SK-N-SH (cell line): Measurements from ENCODE around the gene TRDMT1. TPM values are rescaled to one million over a fixed set of nuclear protein-coding genes. Genes with fewer than 3 reads are reported as not detected.

ENCODE experiments used
- CTCF ChIA-PET: fragments of 300-600, 350-600 bp; formaldehyde crosslinking; extraction: SDS; loops from one replicate; lab custom pipeline; 2021; lab: Yijun Ruan, JAX
- POLR2A ChIA-PET: fragments of 350-600 bp; sonication (Branson Sonifier 250); formaldehyde crosslinking; extraction: SDS; loops from one replicate; lab custom pipeline; 2020; ENCODE audit warnings: antibody characterized with exemption, inconsistent platforms; lab: Yijun Ruan, JAX
- DNase-seq: peaks from one replicate; pipeline ENCODE4 v3.0.0; 2012
- H2AFZ ChIP-seq: fragments of 200-600 bp; sonication (generic); 2 replicates; pipeline ENCODE4 v1.8.1; 2016; ENCODE audit warnings: antibody characterized with exemption, mild to moderate bottlenecking, low read depth
- H3F3A ChIP-seq: fragments of 200-600 bp; sonication (generic); replicated peaks from 2 replicates; pipeline ENCODE3; 2016; ENCODE audit warnings: antibody characterized with exemption, mild to moderate bottlenecking; ENCODE audit not compliant: insufficient read depth
- H3K27ac ChIP-seq, 2 experiments: fragments of 200-500 bp in 1 of 2; fragments of 200-600 bp in 1 of 2; sonication (Bioruptor generic) in 1 of 2; sonication (generic), shearing (Covaris generic) in 1 of 2; 2 replicates each; pipeline versions ENCODE4 v1.5.1 to v1.6.1; 2014 to 2016; ENCODE audit warnings: low read depth in 2 of 2, inconsistent platforms in 1 of 2, low read length in 1 of 2, mild to moderate bottlenecking in 1 of 2, mixed read lengths in 1 of 2
- H3K27me3 ChIP-seq: fragments of 200-600 bp; sonication (generic), shearing (Covaris generic); 2 replicates; pipeline ENCODE4 v1.6.1; 2016; ENCODE audit warnings: mixed run types; ENCODE audit not compliant: insufficient read depth
- H3K36me3 ChIP-seq, 2 experiments: fragments of 200-500 bp in 1 of 2; fragments of 200-600 bp in 1 of 2; sonication (Bioruptor generic) in 1 of 2; sonication (generic) in 1 of 2; replicated peaks in 1 of 2; 2 replicates each; pipeline versions ENCODE3 to v1.5.1; 2014 to 2016; ENCODE audit warnings: low read length in 1 of 2, mild to moderate bottlenecking in 1 of 2; ENCODE audit not compliant: insufficient read depth in 2 of 2, control insufficient read depth in 1 of 2
- H3K4me1 ChIP-seq, 2 experiments: fragments of 200-500 bp in 1 of 2; fragments of 200-600 bp in 1 of 2; sonication (Bioruptor generic) in 1 of 2; sonication (generic), shearing (Covaris generic) in 1 of 2; 2 replicates each; pipeline versions ENCODE4 v1.5.1 to v1.6.1; 2014 to 2016; ENCODE audit warnings: low read depth in 1 of 2, low read length in 1 of 2, mixed run types in 1 of 2; ENCODE audit not compliant: insufficient read depth in 2 of 2, control insufficient read depth in 1 of 2
- H3K4me2 ChIP-seq: fragments of 200-600 bp; sonication (generic), shearing (Covaris generic); 2 replicates; pipeline ENCODE4 v1.6.1; 2017; ENCODE audit warnings: mixed run types
- H3K4me3 ChIP-seq, 2 experiments: fragments of 200-500 bp in 1 of 2; fragments of 200-600 bp in 1 of 2; sonication (Bioruptor generic) in 1 of 2; sonication (generic), shearing (Covaris generic) in 1 of 2; 2 replicates each; pipeline versions ENCODE4 v1.5.1 to v1.8.1; 2014 to 2016; ENCODE audit warnings: low read depth in 2 of 2, inconsistent platforms in 1 of 2, low read length in 1 of 2, mild to moderate bottlenecking in 1 of 2, mixed read lengths in 1 of 2, moderate library complexity in 1 of 2
- H3K79me2 ChIP-seq: fragments of 200-600 bp; sonication (generic); 2 replicates; pipeline ENCODE4 v1.8.1; 2017; ENCODE audit warnings: mild to moderate bottlenecking; ENCODE audit not compliant: insufficient read depth
- H3K9ac ChIP-seq: fragments of 200-600 bp; sonication (generic); 2 replicates; pipeline ENCODE4 v1.6.1; 2017; ENCODE audit warnings: mixed run types
- H3K9me2 ChIP-seq: fragments of 200-600 bp; sonication (generic); 2 replicates; pipeline ENCODE4 v1.6.1; 2017; ENCODE audit warnings: mixed run types
- H3K9me3 ChIP-seq: fragments of 200-600 bp; sonication (generic); 2 replicates; pipeline ENCODE4 v1.6.1; 2017; ENCODE audit warnings: mixed run types, mild to moderate bottlenecking, moderate library complexity
- H4K20me1 ChIP-seq: fragments of 200-600 bp; sonication (generic); 2 replicates; pipeline ENCODE4 v1.6.1; 2017; ENCODE audit warnings: mild to moderate bottlenecking, mixed run types; ENCODE audit not compliant: insufficient read depth
- CTCF ChIP-seq: fragments of 200-600 bp; sonication (generic); IDR thresholded peaks from 2 replicates; pipeline ENCODE4 v1.6.1; 2017; ENCODE audit warnings: antibody characterized with exemption, mild to moderate bottlenecking, moderate library complexity
- EP300 ChIP-seq, 2 experiments: IDR thresholded peaks; 2 replicates each; pipeline versions ENCODE4 v1.4.0 to v1.6.1; 2012; ENCODE audit warnings: borderline replicate concordance in 1 of 2, low read depth in 1 of 2, low read length in 1 of 2
- EZH2phosphoT487 ChIP-seq: fragments of 200-600 bp; sonication (generic); IDR thresholded peaks from 2 replicates; pipeline ENCODE4 v1.6.1; 2017; ENCODE audit warnings: low read depth, mixed run types, mild to moderate bottlenecking, antibody characterized with exemption, moderate library complexity, borderline replicate concordance
- FOSL2 ChIP-seq: IDR thresholded peaks from 2 replicates; pipeline ENCODE4 v1.4.0; 2012; ENCODE audit warnings: low read depth, mild to moderate bottlenecking, moderate library complexity, borderline replicate concordance
- GATA2 ChIP-seq: sonication (generic); formaldehyde crosslinking; IDR thresholded peaks from 2 replicates; pipeline ENCODE4 v1.5.0; 2020; ENCODE audit warnings: mild to moderate bottlenecking, missing genetic modification reagents
- JUND ChIP-seq: IDR thresholded peaks from 2 replicates; pipeline ENCODE4 v1.4.0; 2012
- NFIC ChIP-seq: IDR thresholded peaks from 2 replicates; pipeline ENCODE4 v1.4.0; 2012; ENCODE audit warnings: borderline replicate concordance
- POLR2AphosphoS5 ChIP-seq: IDR thresholded peaks from 2 replicates; pipeline ENCODE4 v1.6.1; 2012; ENCODE audit warnings: low read depth, low read length
- RAD21 ChIP-seq: IDR thresholded peaks from 2 replicates; pipeline ENCODE4 v1.6.1; 2012; ENCODE audit warnings: mild to moderate bottlenecking, low read length
- REST ChIP-seq: IDR thresholded peaks from 2 replicates; pipeline ENCODE4 v1.6.1; 2012; ENCODE audit warnings: mild to moderate bottlenecking, low read depth, low read length, moderate library complexity
- SIN3A ChIP-seq: IDR thresholded peaks from 2 replicates; pipeline ENCODE4 v1.6.1; 2012; ENCODE audit warnings: low read depth, mild to moderate bottlenecking, low read length, moderate library complexity, borderline replicate concordance
- TCF12 ChIP-seq: IDR thresholded peaks from 2 replicates; pipeline ENCODE4 v1.4.0; 2012
- YY1 ChIP-seq: IDR thresholded peaks from 2 replicates; pipeline ENCODE4 v1.4.0; 2012; ENCODE audit warnings: low read depth, mild to moderate bottlenecking
- WGBS: methylation state at CpG from one replicate; pipeline ENCODE4 v1.1.6; 2017; ENCODE audit warnings: low lambda C conversion rate; 5-methylcytosine and 5-hydroxymethylcytosine counted together
- polyA plus RNA-seq, 3 experiments: library from polyadenylated mRNA; depleted of rRNA; stranded (reverse); fragments of >200 nt; gene quantifications; 2 replicates each; pipeline ENCODE4 v1.2.3, GENCODE V29; 2012
- TF ChIP-seq, protein P1 (sequence below): IDR thresholded peaks from 2 replicates; pipeline ENCODE4 v1.4.0; 2012; ENCODE audit warnings: low read depth
- TF ChIP-seq, protein P2 (sequence below): IDR thresholded peaks from 2 replicates; pipeline ENCODE4; 2012

TRDMT1 gene
- polyA plus RNA-seq, 1 of the 3 experiments (the other 2 are of a cell fraction), result 3.1 TPM

GRCh38 chr10:17206210-17206709, 4.8 kb upstream of the TRDMT1 start:
- peak overlapping the region; percentile 56 to 98 for H3K27ac ChIP-seq
- POLR2A ChIA-PET, result interaction anchor here (0.7 kb wide), 1 partner anchor 232 kb away, joined by 3 read pairs; no protein-coding TSS in a partner anchor
- CTCF ChIA-PET, result interaction anchor here (0.8 to 1.6 kb wide), 3 partner anchors 8 to 353 kb away, joined by 3 read pairs; no protein-coding TSS in a partner anchor
- H3K4me1 ChIP-seq, result peaks cover 0 to 44% of the 10 kb centered on the region in 2 experiments; a peak in 3 of 4 replicates
- no peaks in the 10 kb centered on the region for H3K9me2 ChIP-seq
- H3K36me3 ChIP-seq, result no peaks in the 10 kb centered on the region
- peak overlapping the region; percentile 81 for H2AFZ ChIP-seq
- peaks cover 24% of the 10 kb centered on the region for H3K79me2 ChIP-seq
- no peak overlapping the region for H3K4me3 ChIP-seq
- H4K20me1 ChIP-seq, result no peaks in the 10 kb centered on the region
- WGBS, result 22% methylated on average over 7 of the region's 7 CpGs
- no peak for DNase-seq
- H3K4me2 ChIP-seq, result peak overlapping the region; percentile 63
- H3F3A ChIP-seq, result peaks cover 59% of the 10 kb centered on the region
- peak overlapping the region; percentile 79 for H3K9ac ChIP-seq
- no peaks in the 10 kb centered on the region for H3K9me3 ChIP-seq
- no peaks in the 10 kb centered on the region for H3K27me3 ChIP-seq
- TF ChIP-seq EP300 (IDR thresholded peaks at IDR 0.05; ENCODE audit: borderline replicate concordance in 1 of 2, low read depth in 1 of 2, low read length in 1 of 2) (peak in 1 of 2 experiments; percentile 54; a peak in 1 of 4 replicates), EZH2phosphoT487 (no peak), NFIC (peak; percentile 50; the same call in 1 of the 2 replicates), JUND (peak; percentile 71), GATA2 (CRISPR knock-in tag) (no peak), CTCF (no peak), YY1 (no peak), POLR2AphosphoS5 (peak; percentile 39; the same call in 1 of the 2 replicates), SIN3A (no peak), RAD21 (no peak), FOSL2 (peak; percentile 88), REST (no peak), TCF12 (peak; percentile 83)
- TF ChIP-seq, protein P1, sequence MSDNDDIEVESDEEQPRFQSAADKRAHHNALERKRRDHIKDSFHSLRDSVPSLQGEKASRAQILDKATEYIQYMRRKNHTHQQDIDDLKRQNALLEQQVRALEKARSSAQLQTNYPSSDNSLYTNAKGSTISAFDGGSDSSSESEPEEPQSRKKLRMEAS, result peak; percentile 71
- TF ChIP-seq, protein P2, sequence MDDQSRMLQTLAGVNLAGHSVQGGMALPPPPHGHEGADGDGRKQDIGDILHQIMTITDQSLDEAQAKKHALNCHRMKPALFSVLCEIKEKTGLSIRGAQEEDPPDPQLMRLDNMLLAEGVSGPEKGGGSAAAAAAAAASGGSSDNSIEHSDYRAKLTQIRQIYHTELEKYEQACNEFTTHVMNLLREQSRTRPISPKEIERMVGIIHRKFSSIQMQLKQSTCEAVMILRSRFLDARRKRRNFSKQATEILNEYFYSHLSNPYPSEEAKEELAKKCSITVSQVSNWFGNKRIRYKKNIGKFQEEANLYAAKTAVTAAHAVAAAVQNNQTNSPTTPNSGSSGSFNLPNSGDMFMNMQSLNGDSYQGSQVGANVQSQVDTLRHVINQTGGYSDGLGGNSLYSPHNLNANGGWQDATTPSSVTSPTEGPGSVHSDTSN, result peak; percentile 79
- TF ChIP-seq, all 33 proteins: peak for 8
